ENCODE data around the gene WBP1L. TPM values are rescaled to one million over a fixed set of nuclear protein-coding genes. Genes with fewer than 3 reads are reported as not detected.
A peak's percentile ranks its signal among the peaks of the same experiment; 100 is the strongest.

WBP1L gene
- total and polyA plus RNA-seq, 2 of the 13 experiments (the other 11 are each of a cell fraction or from before 2014, with no cell fraction given), result 8.3 to 12.3 TPM

- peak; percentile 56; the same call in 1 of the 2 replicates for TF ChIP-seq ELF4 (CRISPR knock-in tag; IDR thresholded peaks at IDR 0.05; ENCODE audit: borderline replicate concordance)
- TF ChIP-seq HDAC1 (CRISPR knock-in tag; IDR thresholded peaks at IDR 0.05), result peak; percentile 96
- TF ChIP-seq ELF3 (CRISPR knock-in tag; IDR thresholded peaks at IDR 0.05), result peak; percentile 92
- no peak for TF ChIP-seq CHCHD3 (CRISPR knock-in tag; IDR thresholded peaks at IDR 0.05)
- TF ChIP-seq, protein P1, sequence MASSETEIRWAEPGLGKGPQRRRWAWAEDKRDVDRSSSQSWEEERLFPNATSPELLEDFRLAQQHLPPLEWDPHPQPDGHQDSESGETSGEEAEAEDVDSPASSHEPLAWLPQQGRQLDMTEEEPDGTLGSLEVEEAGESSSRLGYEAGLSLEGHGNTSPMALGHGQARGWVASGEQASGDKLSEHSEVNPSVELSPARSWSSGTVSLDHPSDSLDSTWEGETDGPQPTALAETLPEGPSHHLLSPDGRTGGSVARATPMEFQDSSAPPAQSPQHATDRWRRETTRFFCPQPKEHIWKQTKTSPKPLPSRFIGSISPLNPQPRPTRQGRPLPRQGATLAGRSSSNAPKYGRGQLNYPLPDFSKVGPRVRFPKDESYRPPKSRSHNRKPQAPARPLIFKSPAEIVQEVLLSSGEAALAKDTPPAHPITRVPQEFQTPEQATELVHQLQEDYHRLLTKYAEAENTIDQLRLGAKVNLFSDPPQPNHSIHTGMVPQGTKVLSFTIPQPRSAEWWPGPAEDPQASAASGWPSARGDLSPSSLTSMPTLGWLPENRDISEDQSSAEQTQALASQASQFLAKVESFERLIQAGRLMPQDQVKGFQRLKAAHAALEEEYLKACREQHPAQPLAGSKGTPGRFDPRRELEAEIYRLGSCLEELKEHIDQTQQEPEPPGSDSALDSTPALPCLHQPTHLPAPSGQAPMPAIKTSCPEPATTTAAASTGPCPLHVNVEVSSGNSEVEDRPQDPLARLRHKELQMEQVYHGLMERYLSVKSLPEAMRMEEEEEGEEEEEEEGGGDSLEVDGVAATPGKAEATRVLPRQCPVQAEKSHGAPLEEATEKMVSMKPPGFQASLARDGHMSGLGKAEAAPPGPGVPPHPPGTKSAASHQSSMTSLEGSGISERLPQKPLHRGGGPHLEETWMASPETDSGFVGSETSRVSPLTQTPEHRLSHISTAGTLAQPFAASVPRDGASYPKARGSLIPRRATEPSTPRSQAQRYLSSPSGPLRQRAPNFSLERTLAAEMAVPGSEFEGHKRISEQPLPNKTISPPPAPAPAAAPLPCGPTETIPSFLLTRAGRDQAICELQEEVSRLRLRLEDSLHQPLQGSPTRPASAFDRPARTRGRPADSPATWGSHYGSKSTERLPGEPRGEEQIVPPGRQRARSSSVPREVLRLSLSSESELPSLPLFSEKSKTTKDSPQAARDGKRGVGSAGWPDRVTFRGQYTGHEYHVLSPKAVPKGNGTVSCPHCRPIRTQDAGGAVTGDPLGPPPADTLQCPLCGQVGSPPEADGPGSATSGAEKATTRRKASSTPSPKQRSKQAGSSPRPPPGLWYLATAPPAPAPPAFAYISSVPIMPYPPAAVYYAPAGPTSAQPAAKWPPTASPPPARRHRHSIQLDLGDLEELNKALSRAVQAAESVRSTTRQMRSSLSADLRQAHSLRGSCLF (CRISPR knock-in tag; IDR thresholded peaks at IDR 0.05; ENCODE audit: borderline replicate concordance), result no peak
- no peak for TF ChIP-seq GMEB1 (CRISPR knock-in tag; IDR thresholded peaks at IDR 0.05; ENCODE audit: borderline replicate concordance)
- TF ChIP-seq, protein P2, sequence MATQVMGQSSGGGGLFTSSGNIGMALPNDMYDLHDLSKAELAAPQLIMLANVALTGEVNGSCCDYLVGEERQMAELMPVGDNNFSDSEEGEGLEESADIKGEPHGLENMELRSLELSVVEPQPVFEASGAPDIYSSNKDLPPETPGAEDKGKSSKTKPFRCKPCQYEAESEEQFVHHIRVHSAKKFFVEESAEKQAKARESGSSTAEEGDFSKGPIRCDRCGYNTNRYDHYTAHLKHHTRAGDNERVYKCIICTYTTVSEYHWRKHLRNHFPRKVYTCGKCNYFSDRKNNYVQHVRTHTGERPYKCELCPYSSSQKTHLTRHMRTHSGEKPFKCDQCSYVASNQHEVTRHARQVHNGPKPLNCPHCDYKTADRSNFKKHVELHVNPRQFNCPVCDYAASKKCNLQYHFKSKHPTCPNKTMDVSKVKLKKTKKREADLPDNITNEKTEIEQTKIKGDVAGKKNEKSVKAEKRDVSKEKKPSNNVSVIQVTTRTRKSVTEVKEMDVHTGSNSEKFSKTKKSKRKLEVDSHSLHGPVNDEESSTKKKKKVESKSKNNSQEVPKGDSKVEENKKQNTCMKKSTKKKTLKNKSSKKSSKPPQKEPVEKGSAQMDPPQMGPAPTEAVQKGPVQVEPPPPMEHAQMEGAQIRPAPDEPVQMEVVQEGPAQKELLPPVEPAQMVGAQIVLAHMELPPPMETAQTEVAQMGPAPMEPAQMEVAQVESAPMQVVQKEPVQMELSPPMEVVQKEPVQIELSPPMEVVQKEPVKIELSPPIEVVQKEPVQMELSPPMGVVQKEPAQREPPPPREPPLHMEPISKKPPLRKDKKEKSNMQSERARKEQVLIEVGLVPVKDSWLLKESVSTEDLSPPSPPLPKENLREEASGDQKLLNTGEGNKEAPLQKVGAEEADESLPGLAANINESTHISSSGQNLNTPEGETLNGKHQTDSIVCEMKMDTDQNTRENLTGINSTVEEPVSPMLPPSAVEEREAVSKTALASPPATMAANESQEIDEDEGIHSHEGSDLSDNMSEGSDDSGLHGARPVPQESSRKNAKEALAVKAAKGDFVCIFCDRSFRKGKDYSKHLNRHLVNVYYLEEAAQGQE (IDR thresholded peaks at IDR 0.05; ENCODE audit: borderline replicate concordance in 1 of 2, low read depth in 1 of 2, low read length in 2 of 2), result no peak
- no peak for TF ChIP-seq NRL (CRISPR knock-in tag; IDR thresholded peaks at IDR 0.05; ENCODE audit: borderline replicate concordance)
- TF ChIP-seq ZNF850 (CRISPR knock-in tag; conservative IDR thresholded peaks at IDR 0.05), result no peak
- TF ChIP-seq ZNF598 (CRISPR knock-in tag; IDR thresholded peaks at IDR 0.05; ENCODE audit: borderline replicate concordance), result no peak; the same call in 1 of the 2 replicates
- TF ChIP-seq ARHGAP35 (CRISPR knock-in tag; IDR thresholded peaks at IDR 0.05; ENCODE audit: borderline replicate concordance), result no peak
- TF ChIP-seq ZNF629 (CRISPR knock-in tag; conservative IDR thresholded peaks at IDR 0.05), result no peak
- no peak for TF ChIP-seq SIX1 (CRISPR knock-in tag; IDR thresholded peaks at IDR 0.05; ENCODE audit: borderline replicate concordance)
- TF ChIP-seq ZNF572 (CRISPR knock-in tag; IDR thresholded peaks at IDR 0.05), result no peak
- TF ChIP-seq KAT2B (IDR thresholded peaks at IDR 0.05; ENCODE audit: borderline replicate concordance, low read depth, low read length), result peak; percentile 71
- no peak for TF ChIP-seq ZNF691 (CRISPR knock-in tag; IDR thresholded peaks at IDR 0.05; ENCODE audit: borderline replicate concordance, low read depth)
- no peak for TF ChIP-seq TCF7L2 (IDR thresholded peaks at IDR 0.05; ENCODE audit: low read depth, low read length)
Observed at GRCh38 chr10:102850025-102850518, 106.3 kb downstream of the WBP1L start (continued).
